ENCODE measurements around the gene SART1.
A peak's percentile ranks its signal among the peaks of the same experiment; 100 is the strongest.

Gene SART1

GRCh38 chr11:65961267-65962140 is at the start of gene SART1:
TSS of gene SART1 (plus strand) at chr11:65961734. CDS start at chr11:65961781, 47 bp downstream.
- DNase-seq, result peak; percentile 98

- DNase-seq, result no peak
Measured at GRCh38 chr11:65912845-65913244, 48.7 kb upstream of the SART1 start.

GRCh38 chr11:65915101-65915820 is 46.3 kb upstream of the SART1 start:
- no peak for DNase-seq

GRCh38 chr11:65915821-65916251 is 45.7 kb upstream of the SART1 start:
- peak; percentile 58 for DNase-seq

GRCh38 chr11:65916391-65916790 is 45.1 kb upstream of the SART1 start:
- DNase-seq, result no peak

- DNase-seq, result no peak
Measured at GRCh38 chr11:65917077-65917433, 44.5 kb upstream of the SART1 start.

- DNase-seq, result no peak
Measured at GRCh38 chr11:65917434-65918210, 43.9 kb upstream of the SART1 start.

GRCh38 chr11:65918211-65919140 is 43.1 kb upstream of the SART1 start, which contains the start of gene C11orf68:
TSS of gene C11orf68 (minus strand) at chr11:65919062. CDS start at chr11:65919031, 31 bp downstream.
- DNase-seq, result no peak

GRCh38 chr11:65919141-65919572 is 42.4 kb upstream of the SART1 start, which contains the start of gene DRAP1:
TSS of gene DRAP1 (plus strand) at chr11:65919426. CDS start at chr11:65919502, 76 bp downstream.
- DNase-seq, result peak; percentile 99

GRCh38 chr11:65919573-65920371 is 41.8 kb upstream of the SART1 start:
- peak; percentile 21 for DNase-seq

- DNase-seq, result no peak
Measured at GRCh38 chr11:65920372-65920802, 41.1 kb upstream of the SART1 start.

GRCh38 chr11:65921033-65921555 is 40.4 kb upstream of the SART1 start:
- no peak for DNase-seq

- DNase-seq, result no peak
Measured at GRCh38 chr11:65921876-65922275, 39.7 kb upstream of the SART1 start.

- no peak for DNase-seq
Measured at GRCh38 chr11:65922565-65922964, 39.0 kb upstream of the SART1 start.

- DNase-seq, result no peak
Measured at GRCh38 chr11:65925397-65925796, 36.1 kb upstream of the SART1 start.

- DNase-seq, result peak; percentile 91
Measured at GRCh38 chr11:65927904-65928397, 33.6 kb upstream of the SART1 start.

GRCh38 chr11:65928667-65929066 is 32.9 kb upstream of the SART1 start:
- no peak for DNase-seq

- no peak for DNase-seq
Measured at GRCh38 chr11:65931773-65932557, 29.6 kb upstream of the SART1 start.

GRCh38 chr11:65932558-65932919 is 29.0 kb upstream of the SART1 start:
- DNase-seq, result peak; percentile 27

- no peak for DNase-seq
Measured at GRCh38 chr11:65934014-65934413, 27.5 kb upstream of the SART1 start.
